ENCODE data around the gene TPGS1.

DNA sequence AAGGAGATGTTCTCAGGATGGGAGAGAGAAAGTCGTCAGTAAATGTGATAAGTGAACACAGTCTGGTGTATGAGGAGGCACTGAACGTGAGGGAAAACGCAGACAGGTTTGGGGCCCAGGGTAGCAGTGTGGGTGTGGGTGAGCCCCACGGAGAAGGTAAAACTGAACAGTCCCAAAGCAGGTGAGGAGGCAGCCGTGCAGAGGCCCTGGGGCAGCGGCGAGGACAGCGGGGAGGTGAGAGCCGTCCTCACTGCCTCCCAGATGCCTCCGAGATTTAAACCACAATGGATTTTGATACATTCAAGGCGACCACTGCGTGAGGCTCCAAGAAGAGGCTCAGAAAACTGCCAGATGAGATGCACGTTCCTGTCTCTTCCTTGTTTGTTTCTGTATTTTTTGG lies 31.9 kb upstream of the TPGS1 start:
- TF ChIP-seq CTCF (IDR thresholded peaks at IDR 0.05) (no peak), EZH2 (IDR thresholded peaks at IDR 0.05; ENCODE audit: borderline replicate concordance, insufficient read depth, low read depth, low read length, poor library complexity, severe bottlenecking) (no peak)
